Stomach (tissue), 9 donors: Measurements from ENCODE around the gene SNX32. TPM values are rescaled to one million over a fixed set of nuclear protein-coding genes. Genes with fewer than 3 reads are reported as not detected.
A peak's percentile ranks its signal among the peaks of the same experiment; 100 is the strongest.
"Not testable (repeated sequence)": the region's sequence is repeated elsewhere in the genome, so short reads cannot be mapped to it uniquely, and the experiment has no call there.

Experiments used
- DNase-seq, 2 donors: peaks; one replicate each; pipeline versions ENCODE4 v3.0.0 to v3.0.0-alpha.2; 2013 to 2019
- H3K27ac ChIP-seq, 5 donors: fragments of 200-600 bp in 4 of 5; sonication (generic) in 4 of 5; one replicate each; pipeline ENCODE4 v1.5.1; 2013 to 2019; ENCODE audit warnings: mild to moderate bottlenecking in 1 of 5, moderate library complexity in 1 of 5
- H3K27me3 ChIP-seq, 3 donors: fragments of 200-600 bp; sonication (generic); one replicate each; pipeline ENCODE4 v1.5.1; 2017 to 2019; ENCODE audit warnings: mixed run types in 1 of 3
- H3K36me3 ChIP-seq, 4 donors: fragments of 200-600 bp; sonication (generic); 1 replicate in 3 of 4; 2 replicates in 1 of 4; pipeline ENCODE4 v1.5.1; 2016 to 2019
- H3K4me1 ChIP-seq, 4 donors: fragments of 200-600 bp; sonication (generic); one replicate each; pipeline ENCODE4 v1.5.1; 2016 to 2019
- H3K4me3 ChIP-seq, 4 donors: fragments of 200-600 bp; sonication (generic) in 3 of 4; one replicate each; pipeline ENCODE4 v1.5.1; 2016 to 2019; ENCODE audit warnings: mild to moderate bottlenecking in 1 of 4
- H3K9me3 ChIP-seq, 4 donors: fragments of 200-600 bp; sonication (generic); one replicate each; pipeline ENCODE4 v1.5.1; 2016 to 2019
- EP300 ChIP-seq: sonication (generic); formaldehyde crosslinking; IDR thresholded peaks from one replicate; pipeline ENCODE4 v1.6.1; 2017; ENCODE audit warnings: antibody characterized with exemption
- POLR2A ChIP-seq, 4 donors: fragments of 450-650 bp; IDR thresholded peaks; one replicate each; pipeline ENCODE4 v1.6.1; 2016; ENCODE audit warnings: antibody characterized with exemption in 4 of 4, control low read depth in 2 of 4, mild to moderate bottlenecking in 1 of 4, moderate library complexity in 1 of 4
- POLR2AphosphoS5 ChIP-seq, 3 donors: sonication (generic); formaldehyde crosslinking; IDR thresholded peaks; one replicate each; pipeline ENCODE4 v1.6.1; 2016; ENCODE audit warnings: antibody characterized with exemption in 3 of 3
- WGBS, 5 donors: extraction: QIAGEN DNeasy Blood & Tissue Kit in 3 of 5; methylation state at CpG; one replicate each; pipeline versions ENCODE4 v1.1.5 to v1.1.7; 2013 to 2018; 5-methylcytosine and 5-hydroxymethylcytosine counted together
- intact Hi-C: fragments of 100-400 bp; cut with DNase I; formaldehyde crosslinking; loops from one replicate; pipeline ENCODE4 v1.15.1; 2023; ENCODE audit warnings: low total_unique reads
- polyA plus RNA-seq, 3 donors: library from polyadenylated mRNA; stranded (reverse); fragments of 200-250 nt; gene quantifications; one replicate each; pipeline ENCODE4 v1.2.3, GENCODE V29; 2013
- total RNA-seq, 5 donors: library from RNA; depleted of rRNA; stranded (reverse); fragments of >200 nt; gene quantifications; one replicate each; pipeline versions ENCODE4 v1.1.0 to v1.2.3, GENCODE V29; 2014 to 2016
- TF ChIP-seq, protein P1 (sequence below), 7 experiments: fragments of 450-650 bp in 4 of 7; fragments of 200-600 bp in 3 of 7; sonication (generic) in 3 of 7; IDR thresholded peaks; one replicate each; pipeline ENCODE4 v1.5.1; 2016 to 2019; ENCODE audit warnings: antibody characterized with exemption in 7 of 7, control low read depth in 2 of 7, mild to moderate bottlenecking in 1 of 7
- donor health status: healthy with polysubstance abuse.
- donor health status: Bipolar disorder and iron deficiency.
- donor health status: healthy.

SNX32 gene
- total and polyA plus RNA-seq, 8 donors = 0.25 to 1.4 (median 0.76) TPM; not detected in 2

DNA sequence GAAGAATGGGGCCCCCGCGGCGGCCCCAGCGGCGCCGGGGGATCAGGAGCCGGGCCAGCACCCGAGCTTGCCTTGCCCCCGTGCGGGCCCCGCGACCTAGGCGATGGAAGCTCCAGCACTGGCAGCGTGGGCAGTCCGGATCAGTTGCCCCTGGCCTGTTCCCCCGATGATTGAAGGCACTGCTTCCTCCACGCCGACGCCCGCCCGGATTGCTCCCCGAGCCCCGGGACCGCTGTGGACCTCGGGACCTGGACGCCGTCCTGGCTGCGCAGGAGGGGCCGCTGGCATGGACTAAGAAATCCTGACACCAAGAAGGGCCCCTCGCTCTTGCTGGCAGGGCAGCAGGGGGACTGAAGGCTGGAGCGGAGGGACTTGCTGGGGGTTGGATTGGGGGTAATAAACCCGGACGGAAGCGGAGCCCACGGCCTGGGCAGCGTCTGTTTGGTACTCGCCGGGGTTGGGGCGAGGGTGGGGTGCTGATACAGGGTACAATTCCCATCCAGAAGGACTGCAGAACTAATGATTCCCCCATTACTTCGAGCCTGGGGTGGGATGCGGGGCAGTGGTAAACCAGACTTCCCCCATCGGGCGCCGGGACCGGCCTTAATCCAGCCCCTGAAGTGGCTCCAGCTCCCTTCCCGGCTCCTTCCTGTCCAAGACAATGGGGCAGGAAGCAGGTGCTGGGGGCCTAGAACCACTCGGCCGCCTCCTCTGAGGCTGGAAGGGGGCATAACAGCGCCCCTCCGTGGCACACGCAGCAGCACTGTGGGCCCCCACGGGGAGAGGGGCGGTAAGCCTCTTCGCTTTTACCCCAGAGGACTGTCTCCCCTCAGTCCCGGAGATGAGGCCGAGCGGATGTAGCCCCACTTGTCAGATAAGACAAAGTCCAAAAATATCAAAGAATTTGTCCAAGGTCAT lies 57.7 kb downstream of the SNX32 start:
- Histone ChIP-seq H3K4me3 (peak overlapping the region; percentile 57 to 75 (median 68)), H3K4me1 (peaks cover 60 to 73% (median 66%) of the 10 kb centered on the region in 4 donors), H3K36me3 (peaks cover 0 to 8% (median 5%) of the 10 kb centered on the region in 4 donors), H3K27me3 (no peaks in the 10 kb centered on the region), H3K9me3 (no peaks in the 10 kb centered on the region), H3K27ac (peak overlapping the region; percentile 94 to 98 (median 96))
- WGBS, 5 donors = 8 to 15% (median 13%) methylated on average over 28 to 57 of the region's 57 CpGs
- TF ChIP-seq, protein P1, sequence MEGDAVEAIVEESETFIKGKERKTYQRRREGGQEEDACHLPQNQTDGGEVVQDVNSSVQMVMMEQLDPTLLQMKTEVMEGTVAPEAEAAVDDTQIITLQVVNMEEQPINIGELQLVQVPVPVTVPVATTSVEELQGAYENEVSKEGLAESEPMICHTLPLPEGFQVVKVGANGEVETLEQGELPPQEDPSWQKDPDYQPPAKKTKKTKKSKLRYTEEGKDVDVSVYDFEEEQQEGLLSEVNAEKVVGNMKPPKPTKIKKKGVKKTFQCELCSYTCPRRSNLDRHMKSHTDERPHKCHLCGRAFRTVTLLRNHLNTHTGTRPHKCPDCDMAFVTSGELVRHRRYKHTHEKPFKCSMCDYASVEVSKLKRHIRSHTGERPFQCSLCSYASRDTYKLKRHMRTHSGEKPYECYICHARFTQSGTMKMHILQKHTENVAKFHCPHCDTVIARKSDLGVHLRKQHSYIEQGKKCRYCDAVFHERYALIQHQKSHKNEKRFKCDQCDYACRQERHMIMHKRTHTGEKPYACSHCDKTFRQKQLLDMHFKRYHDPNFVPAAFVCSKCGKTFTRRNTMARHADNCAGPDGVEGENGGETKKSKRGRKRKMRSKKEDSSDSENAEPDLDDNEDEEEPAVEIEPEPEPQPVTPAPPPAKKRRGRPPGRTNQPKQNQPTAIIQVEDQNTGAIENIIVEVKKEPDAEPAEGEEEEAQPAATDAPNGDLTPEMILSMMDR (IDR thresholded peaks at IDR 0.05) = no peak
- TF ChIP-seq POLR2AphosphoS5 (IDR thresholded peaks at IDR 0.05) = peak in 2 of 3 donors; percentile 51 to 58
- peak in 1 of 2 donors; percentile 68 for DNase-seq
- intact Hi-C loops = no loop called here

DNA sequence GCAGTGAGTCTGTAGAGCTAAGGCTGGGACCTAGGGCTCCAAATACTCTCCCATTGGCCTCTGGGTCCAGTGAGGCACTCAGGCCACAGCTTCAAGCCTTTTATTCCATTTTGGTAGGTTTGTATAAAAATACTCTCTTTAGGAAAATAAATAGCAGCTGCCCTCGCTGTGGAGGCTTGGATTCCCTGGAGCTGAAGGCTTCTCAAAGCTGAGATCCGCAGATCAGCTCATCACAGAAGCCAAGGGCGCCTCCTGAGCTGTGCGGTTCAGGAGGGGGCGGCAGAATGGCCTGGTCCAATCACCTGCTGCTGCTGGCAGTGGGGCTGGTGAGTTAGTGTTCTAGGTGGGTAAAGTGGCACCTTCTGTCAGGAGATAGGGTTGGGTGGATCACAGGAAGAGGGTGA lies 58.4 kb downstream of the SNX32 start:
- intact Hi-C loops, DNase-seq, H3K27me3 ChIP-seq, H3K9me3 ChIP-seq, H3K36me3 ChIP-seq: not testable (repeated sequence)
- peak overlapping the region; percentile 57 to 75 (median 68) for H3K4me3 ChIP-seq
- WGBS, 5 donors = 60 to 78% (median 75%) methylated on average over 5 of the region's 5 CpGs
- H3K4me1 ChIP-seq = peaks cover 53 to 71% (median 60%) of the 10 kb centered on the region in 4 donors
- peak overlapping the region; percentile 94 to 98 (median 96) for H3K27ac ChIP-seq

DNA sequence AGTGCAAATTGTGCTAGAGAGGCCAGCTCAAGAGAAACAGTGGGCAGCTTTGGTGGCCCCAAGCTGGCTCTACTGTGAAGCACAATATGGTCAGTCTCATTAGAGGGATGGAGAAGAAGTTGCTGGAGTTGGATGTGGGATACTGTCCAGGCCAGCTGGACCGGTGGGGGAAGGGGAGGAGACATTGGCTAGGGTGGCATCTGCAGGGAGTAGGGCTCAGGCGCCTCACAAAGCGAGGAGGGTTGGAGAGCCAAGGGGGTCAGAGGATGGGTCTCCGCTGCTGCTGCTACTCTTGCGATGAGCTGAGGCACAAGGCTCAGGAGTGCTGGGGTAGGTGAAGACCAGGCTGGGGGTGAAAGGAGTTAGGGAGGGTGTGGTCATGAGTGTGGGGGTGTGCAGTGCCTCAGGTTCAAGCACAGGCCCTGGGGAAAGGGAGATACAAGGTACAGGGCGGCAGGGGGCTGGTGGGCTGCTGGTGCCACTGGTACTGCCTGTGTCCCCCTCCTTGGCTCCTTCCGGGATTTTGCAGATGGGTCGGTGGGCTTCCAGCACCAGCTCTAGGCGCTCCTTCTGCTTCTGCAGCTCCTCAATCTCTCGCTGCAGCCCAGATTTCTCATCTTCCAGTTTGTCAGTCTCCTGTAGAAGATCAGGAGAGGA lies 59.0 kb downstream of the SNX32 start:
- Histone ChIP-seq H3K36me3 (peaks cover 0 to 7% (median 0%) of the 10 kb centered on the region in 4 donors), H3K27me3 (no peaks in the 10 kb centered on the region), H3K9me3 (no peaks in the 10 kb centered on the region), H3K4me3 (peak overlapping the region in 2 of 4 donors; percentile 57 to 72), H3K4me1 (peaks cover 47 to 71% (median 53%) of the 10 kb centered on the region in 4 donors), H3K27ac (peak overlapping the region in 4 of 5 donors; percentile 94 to 98 (median 96))
- 67 to 84% (median 76%) methylated on average over 10 of the region's 10 CpGs for WGBS, 5 donors
- TF ChIP-seq POLR2AphosphoS5 (IDR thresholded peaks at IDR 0.05) = no peak
- TF ChIP-seq, protein P1 (IDR thresholded peaks at IDR 0.05) = no peak
- no peak for TF ChIP-seq EP300
- no peak for TF ChIP-seq POLR2A (IDR thresholded peaks at IDR 0.05)
- intact Hi-C loops = no loop called here
- no peak for DNase-seq

DNA sequence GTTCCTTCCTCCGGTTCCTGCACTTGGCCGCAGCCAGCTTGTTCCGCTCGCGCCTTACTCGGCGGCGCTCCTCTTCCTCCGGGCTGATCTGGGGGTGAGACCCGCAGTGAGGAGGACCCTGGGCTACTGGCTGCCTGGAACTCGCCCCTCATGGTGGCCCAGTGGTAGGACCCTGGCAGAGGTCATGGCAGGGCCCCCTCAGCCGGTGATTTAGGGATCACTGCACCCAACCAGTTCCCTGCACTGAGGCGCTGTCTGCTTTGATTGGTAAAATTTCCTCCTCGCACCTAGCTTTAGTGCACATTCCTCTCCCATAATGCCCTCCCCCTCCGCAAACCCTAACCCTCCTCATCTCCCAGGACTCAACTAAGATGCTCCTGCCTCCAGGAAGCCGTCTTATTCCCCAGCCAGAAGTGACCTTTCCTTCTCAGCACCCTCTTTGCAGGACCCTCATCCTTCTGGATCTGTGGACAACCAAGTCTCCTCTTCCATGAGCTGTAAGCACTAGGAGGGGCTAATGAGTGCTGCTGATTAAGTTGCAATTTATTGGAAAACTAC lies 60.4 kb downstream of the SNX32 start:
- H3K27me3 ChIP-seq = peaks cover 0 to 3% (median under 1%) of the 10 kb centered on the region in 3 donors
- intact Hi-C loops = no loop called here
- TF ChIP-seq, protein P1 (IDR thresholded peaks at IDR 0.05) = no peak
- TF ChIP-seq POLR2A (IDR thresholded peaks at IDR 0.05) (no peak), POLR2AphosphoS5 (IDR thresholded peaks at IDR 0.05) (peak in 1 of 3 donors; percentile 23), EP300 (no peak)
- DNase-seq = no peak
- peaks cover 0 to 7% (median 0%) of the 10 kb centered on the region in 4 donors for H3K36me3 ChIP-seq
- peak overlapping the region; percentile 53 to 98 (median 96) for H3K27ac ChIP-seq
- H3K4me1 ChIP-seq = peaks cover 47 to 73% (median 50%) of the 10 kb centered on the region in 4 donors
- 61 to 80% (median 66%) methylated on average over 14 to 16 of the region's 16 CpGs for WGBS, 5 donors
- no peaks in the 10 kb centered on the region for H3K9me3 ChIP-seq
- peak overlapping the region in 3 of 4 donors; percentile 7 to 72 (median 19) for H3K4me3 ChIP-seq
